ENCODE results near the gene TAMALIN.

The TAMALIN gene

DNA sequence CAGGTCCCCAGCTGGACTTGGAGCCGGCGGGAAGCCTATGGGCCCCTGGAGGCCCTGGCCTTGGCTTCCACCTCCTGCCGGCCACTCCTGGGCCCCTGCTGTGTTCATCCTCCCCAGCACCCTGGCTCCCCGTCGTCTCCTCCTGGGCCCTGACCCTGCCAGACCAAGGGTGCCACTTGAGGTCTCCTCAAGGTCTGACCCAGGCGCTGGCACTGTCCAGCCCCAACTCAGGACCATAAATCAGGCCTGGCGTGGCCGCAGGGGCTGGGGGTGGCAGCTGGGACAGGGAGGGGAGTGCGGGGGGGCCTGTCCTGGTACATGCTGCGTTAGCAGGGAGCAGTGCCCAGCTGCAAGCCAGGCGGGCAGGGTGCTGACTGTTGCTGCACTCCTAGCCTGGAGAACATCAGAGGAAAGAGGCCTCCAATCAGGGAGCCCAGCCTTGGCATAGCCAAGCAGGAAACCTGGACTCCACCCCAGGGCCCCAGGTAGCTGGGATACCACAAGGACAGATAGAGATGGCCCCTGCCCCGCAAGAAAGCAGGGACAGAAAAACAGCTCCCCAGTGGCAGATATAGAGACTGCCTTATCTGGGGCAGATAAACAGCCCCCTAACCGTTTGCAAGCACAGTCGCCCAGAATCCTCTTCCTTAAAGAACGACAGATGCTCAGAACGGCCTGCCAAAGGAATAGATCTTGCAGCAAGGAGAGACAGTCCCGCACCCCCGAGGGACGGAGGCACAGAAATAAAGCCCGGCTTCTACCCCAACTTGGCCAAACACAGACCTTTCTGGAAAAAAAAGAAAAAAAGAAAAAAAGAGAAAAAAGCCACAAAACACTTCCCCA is 56.6 kb downstream of the TAMALIN start:
- TF ChIP-seq POLR2A (IDR thresholded peaks at IDR 0.05; ENCODE audit: low read length) (no peak), GATA1 (IDR thresholded peaks at IDR 0.05; ENCODE audit: low read depth, low read length) (no peak)
- DNase-seq, result peak; percentile 45 to 73

DNA sequence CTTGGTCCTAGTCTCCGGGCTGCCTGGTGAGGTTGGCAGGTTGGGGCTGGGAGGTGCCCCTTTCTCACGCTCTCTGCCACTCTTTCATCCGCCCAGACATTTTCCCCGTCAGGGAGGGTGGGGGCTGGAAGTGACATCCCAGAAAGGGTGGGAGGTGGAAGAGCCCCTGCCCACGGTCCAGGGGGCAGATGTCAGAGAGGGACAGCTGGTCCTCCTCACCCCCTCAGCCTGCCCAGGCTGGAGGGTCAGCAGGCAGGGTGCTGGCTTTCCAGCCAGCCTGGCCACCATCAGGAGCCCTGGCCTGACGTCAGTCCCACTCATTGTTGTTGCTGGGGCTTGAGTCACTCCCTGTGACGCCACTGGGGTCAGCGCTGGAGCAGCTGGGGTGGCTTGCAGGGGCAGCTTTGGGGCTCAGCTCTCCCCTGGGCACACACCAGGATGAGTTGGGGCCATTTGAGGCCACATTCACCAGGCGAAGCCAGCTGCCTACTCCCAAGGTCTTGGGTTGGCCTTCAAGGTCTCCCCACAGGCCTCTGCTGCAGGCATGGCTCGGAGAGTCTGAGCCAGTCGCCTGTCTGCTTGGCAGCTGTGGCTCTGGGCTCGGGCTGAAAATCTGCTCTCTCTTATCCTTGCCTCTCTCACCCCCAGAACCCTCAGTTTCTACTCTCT is 57.4 kb downstream of the TAMALIN start:
- TF ChIP-seq POLR2A (IDR thresholded peaks at IDR 0.05; ENCODE audit: low read length), result no peak
- no peak for TF ChIP-seq GATA1 (IDR thresholded peaks at IDR 0.05; ENCODE audit: low read depth, low read length)
- DNase-seq, result peak; percentile 15 to 28
